WTC11 (cell line): ENCODE measurements around the gene SPIRE1. TPM values are rescaled to one million over a fixed set of nuclear protein-coding genes. Genes with fewer than 3 reads are reported as not detected.
A peak's percentile ranks its signal among the peaks of the same experiment; 100 is the strongest.

ENCODE experiments used
- ATAC-seq: fragments of 200-7000 bp; cut with Tn5 transposase; 2 replicates; pipeline ENCODE4 v1.10.0; 2021; ENCODE audit warnings: mild to moderate bottlenecking, moderate library complexity
- CTCF ChIA-PET: fragments of 300-600 bp; sonication (Branson Sonifier 250); formaldehyde crosslinking; loops from one replicate; lab custom pipeline; 2021; ENCODE audit warnings: antibody characterized with exemption; lab: Charles Lee
- POLR2A ChIA-PET: fragments of 350-600 bp; sonication (Branson Sonifier 250); formaldehyde crosslinking; loops from one replicate; lab custom pipeline; 2021; ENCODE audit warnings: antibody characterized with exemption; lab: Charles Lee
- DNase-seq: peaks from one replicate; pipeline ENCODE4 v3.0.0; 2021; ENCODE audit warnings: low spot score
- H3K27ac Mint-ChIP-seq: 2 replicates; pipeline ENCODE4 v1.8.0; 2021; ENCODE audit warnings: mixed read lengths
- H3K27me3 Mint-ChIP-seq: 2 replicates; pipeline ENCODE4 v1.8.0; 2021; ENCODE audit warnings: low read depth, mild to moderate bottlenecking, moderate library complexity, mixed read lengths
- H3K36me3 Mint-ChIP-seq: 2 replicates; pipeline ENCODE4 v1.8.0; 2021; ENCODE audit warnings: mixed read lengths
- H3K4me1 Mint-ChIP-seq: 2 replicates; pipeline ENCODE4 v1.8.0; 2022; ENCODE audit warnings: mixed read lengths
- H3K4me3 Mint-ChIP-seq: 2 replicates; pipeline ENCODE4 v1.8.0; 2021; ENCODE audit warnings: mild to moderate bottlenecking, moderate library complexity, mixed read lengths
- H3K9me3 Mint-ChIP-seq: 2 replicates; pipeline ENCODE4 v1.8.0; 2021; ENCODE audit warnings: mixed read lengths
- CBFB ChIP-seq: sonication (generic); formaldehyde crosslinking; IDR thresholded peaks from 2 replicates; pipeline ENCODE4 v1.8.1; 2022; ENCODE audit warnings: mild to moderate bottlenecking, low read depth, missing genetic modification reagents
- CREB1 ChIP-seq: sonication (generic); formaldehyde crosslinking; IDR thresholded peaks from 2 replicates; pipeline ENCODE4 v1.8.0; 2023; ENCODE audit warnings: mild to moderate bottlenecking, missing genetic modification reagents
- CREM ChIP-seq: sonication (generic); formaldehyde crosslinking; IDR thresholded peaks from 2 replicates; pipeline ENCODE4 v1.8.1; 2022; ENCODE audit warnings: mild to moderate bottlenecking, missing genetic modification reagents, moderate library complexity
- ELF4 ChIP-seq: sonication (generic); formaldehyde crosslinking; IDR thresholded peaks from 2 replicates; pipeline ENCODE4 v1.8.1; 2022; ENCODE audit warnings: low read depth, mild to moderate bottlenecking, moderate library complexity, missing genetic modification reagents
- EMX1 ChIP-seq: fragments of 250-450 bp; sonication (Bioruptor Pico); IDR thresholded peaks from 2 replicates; pipeline ENCODE4 v1.8.0; 2021; ENCODE audit warnings: mild to moderate bottlenecking
- ESRRA ChIP-seq: sonication (generic); formaldehyde crosslinking; IDR thresholded peaks from 2 replicates; pipeline ENCODE4 v1.8.1; 2022; ENCODE audit warnings: mild to moderate bottlenecking, missing genetic modification reagents, borderline replicate concordance
- JAZF1 ChIP-seq: fragments of 250-450 bp; sonication (Bioruptor Pico); IDR thresholded peaks from 2 replicates; pipeline ENCODE4 v1.9.0; 2021; ENCODE audit warnings: moderate library complexity, mild to moderate bottlenecking, inconsistent platforms
- NFYB ChIP-seq: sonication (generic); formaldehyde crosslinking; conservative IDR thresholded peaks from 2 replicates; pipeline ENCODE4 v1.8.0; 2022; ENCODE audit warnings: low read depth, missing genetic modification reagents
- NR1H2 ChIP-seq: sonication (generic); formaldehyde crosslinking; IDR thresholded peaks from 2 replicates; pipeline ENCODE4 v1.9.0; 2021; ENCODE audit warnings: mild to moderate bottlenecking, moderate library complexity, missing genetic modification reagents
- SMAD4 ChIP-seq: sonication (generic); formaldehyde crosslinking; IDR thresholded peaks from 2 replicates; pipeline ENCODE4 v1.8.0; 2022; ENCODE audit warnings: mild to moderate bottlenecking, missing genetic modification reagents
- SOX15 ChIP-seq: fragments of 250-450 bp; sonication (Bioruptor Pico); IDR thresholded peaks from 2 replicates; pipeline ENCODE4 v1.9.0; 2021; ENCODE audit warnings: mild to moderate bottlenecking
- TEAD4 ChIP-seq: sonication (generic); formaldehyde crosslinking; IDR thresholded peaks from 2 replicates; pipeline ENCODE4 v1.8.0; 2022; ENCODE audit warnings: mild to moderate bottlenecking, missing genetic modification reagents
- ZNF232 ChIP-seq: sonication (generic); formaldehyde crosslinking; IDR thresholded peaks from 2 replicates; pipeline ENCODE4 v1.8.0; 2022; ENCODE audit warnings: mild to moderate bottlenecking, missing genetic modification reagents
- ZNF317 ChIP-seq: sonication (generic); formaldehyde crosslinking; IDR thresholded peaks from 2 replicates; pipeline ENCODE4 v1.8.1; 2023; ENCODE audit warnings: low read depth, mild to moderate bottlenecking, moderate library complexity, missing genetic modification reagents, borderline replicate concordance
- ZNF671 ChIP-seq: fragments of 250-450 bp; sonication (Bioruptor Pico); IDR thresholded peaks from 2 replicates; pipeline ENCODE4 v1.8.0; 2021; ENCODE audit warnings: mild to moderate bottlenecking
- total RNA-seq: library from RNA; stranded (reverse); gene quantifications from 3 replicates; pipeline ENCODE4 v1.2.3, GENCODE V29; 2021
- TF ChIP-seq, protein P1 (sequence below): sonication (generic); formaldehyde crosslinking; IDR thresholded peaks from 2 replicates; pipeline ENCODE4 v1.8.0; 2023; ENCODE audit warnings: missing genetic modification reagents
- TF ChIP-seq, protein P2 (sequence below): sonication (generic); formaldehyde crosslinking; IDR thresholded peaks from 2 replicates; pipeline ENCODE4 v1.8.0; 2023; ENCODE audit warnings: mild to moderate bottlenecking, missing genetic modification reagents
- TF ChIP-seq, protein P3 (sequence below): sonication (generic); formaldehyde crosslinking; IDR thresholded peaks from 2 replicates; pipeline ENCODE4 v1.8.1; 2023; ENCODE audit warnings: mild to moderate bottlenecking, missing genetic modification reagents
- TF ChIP-seq, protein P4 (sequence below): fragments of 250-450 bp; sonication (Bioruptor Pico); IDR thresholded peaks from 2 replicates; pipeline ENCODE4 v1.9.0; 2021; ENCODE audit warnings: moderate library complexity, mild to moderate bottlenecking, inconsistent platforms, borderline replicate concordance
- TF ChIP-seq, protein P5 (sequence below): fragments of 250-450 bp; sonication (Bioruptor Pico); IDR thresholded peaks from 2 replicates; pipeline ENCODE4 v1.9.0; 2021; ENCODE audit warnings: mild to moderate bottlenecking
- TF ChIP-seq, protein P6 (sequence below): fragments of 250-450 bp; sonication (Bioruptor Pico); IDR thresholded peaks from 2 replicates; pipeline ENCODE4 v2.1.2; 2022; ENCODE audit warnings: mild to moderate bottlenecking, moderate library complexity
- TF ChIP-seq, protein P7 (sequence below): sonication (generic); formaldehyde crosslinking; IDR thresholded peaks from 2 replicates; pipeline ENCODE4 v1.8.1; 2022; ENCODE audit warnings: missing genetic modification reagents, borderline replicate concordance
- TF ChIP-seq, protein P8 (sequence below): sonication (generic); formaldehyde crosslinking; IDR thresholded peaks from 2 replicates; pipeline ENCODE4 v1.8.1; 2023; ENCODE audit warnings: mild to moderate bottlenecking, moderate library complexity, missing genetic modification reagents
- TF ChIP-seq, protein P9 (sequence below): sonication (generic); formaldehyde crosslinking; IDR thresholded peaks from 2 replicates; pipeline ENCODE4 v1.8.0; 2022; ENCODE audit warnings: mild to moderate bottlenecking, missing genetic modification reagents

Gene SPIRE1
- total RNA-seq, 1 experiment from 2014 or later, result 19.3 TPM

DNA sequence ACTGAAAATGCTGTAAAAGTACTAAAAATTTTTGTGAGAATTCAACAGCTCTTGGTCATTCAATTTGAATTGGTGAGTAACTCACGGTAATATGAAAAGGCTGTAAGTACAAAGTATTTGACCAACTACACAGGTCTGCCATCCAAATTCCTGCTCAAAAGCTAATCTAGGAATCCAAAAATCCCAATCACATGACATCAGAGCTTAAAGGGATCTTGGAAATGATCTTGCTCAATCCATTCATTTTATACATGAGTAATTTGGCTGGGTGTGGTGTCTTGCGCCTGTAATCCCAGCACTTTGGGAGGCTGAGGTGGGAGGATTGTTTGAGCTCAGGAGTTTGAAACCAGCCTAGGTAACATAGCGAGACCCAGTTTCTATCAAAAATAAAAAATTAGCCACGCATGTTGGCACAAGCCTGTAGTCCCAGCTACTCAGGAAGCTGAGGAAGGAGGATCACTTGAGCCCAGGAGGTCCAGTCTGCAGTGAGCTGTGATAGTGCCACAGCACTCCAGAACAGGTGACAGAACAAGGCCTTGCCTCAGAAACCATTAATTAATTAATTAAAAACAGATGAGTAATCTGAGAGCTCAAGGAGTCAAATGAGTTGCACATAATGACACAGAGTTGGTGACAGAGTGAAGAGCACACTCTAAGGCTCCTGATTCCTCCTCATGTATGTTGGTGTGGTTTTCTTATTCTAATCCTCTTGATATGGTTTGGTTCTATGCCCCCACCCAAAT is 19.8 kb downstream of the SPIRE1 start:
- TF ChIP-seq, protein P1, sequence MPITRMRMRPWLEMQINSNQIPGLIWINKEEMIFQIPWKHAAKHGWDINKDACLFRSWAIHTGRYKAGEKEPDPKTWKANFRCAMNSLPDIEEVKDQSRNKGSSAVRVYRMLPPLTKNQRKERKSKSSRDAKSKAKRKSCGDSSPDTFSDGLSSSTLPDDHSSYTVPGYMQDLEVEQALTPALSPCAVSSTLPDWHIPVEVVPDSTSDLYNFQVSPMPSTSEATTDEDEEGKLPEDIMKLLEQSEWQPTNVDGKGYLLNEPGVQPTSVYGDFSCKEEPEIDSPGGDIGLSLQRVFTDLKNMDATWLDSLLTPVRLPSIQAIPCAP (CRISPR knock-in tag), result no peak
- no peak for TF ChIP-seq SOX15
- TF ChIP-seq NFYB (CRISPR knock-in tag), result no peak
- no peak for TF ChIP-seq ESRRA
- TF ChIP-seq, protein P2, sequence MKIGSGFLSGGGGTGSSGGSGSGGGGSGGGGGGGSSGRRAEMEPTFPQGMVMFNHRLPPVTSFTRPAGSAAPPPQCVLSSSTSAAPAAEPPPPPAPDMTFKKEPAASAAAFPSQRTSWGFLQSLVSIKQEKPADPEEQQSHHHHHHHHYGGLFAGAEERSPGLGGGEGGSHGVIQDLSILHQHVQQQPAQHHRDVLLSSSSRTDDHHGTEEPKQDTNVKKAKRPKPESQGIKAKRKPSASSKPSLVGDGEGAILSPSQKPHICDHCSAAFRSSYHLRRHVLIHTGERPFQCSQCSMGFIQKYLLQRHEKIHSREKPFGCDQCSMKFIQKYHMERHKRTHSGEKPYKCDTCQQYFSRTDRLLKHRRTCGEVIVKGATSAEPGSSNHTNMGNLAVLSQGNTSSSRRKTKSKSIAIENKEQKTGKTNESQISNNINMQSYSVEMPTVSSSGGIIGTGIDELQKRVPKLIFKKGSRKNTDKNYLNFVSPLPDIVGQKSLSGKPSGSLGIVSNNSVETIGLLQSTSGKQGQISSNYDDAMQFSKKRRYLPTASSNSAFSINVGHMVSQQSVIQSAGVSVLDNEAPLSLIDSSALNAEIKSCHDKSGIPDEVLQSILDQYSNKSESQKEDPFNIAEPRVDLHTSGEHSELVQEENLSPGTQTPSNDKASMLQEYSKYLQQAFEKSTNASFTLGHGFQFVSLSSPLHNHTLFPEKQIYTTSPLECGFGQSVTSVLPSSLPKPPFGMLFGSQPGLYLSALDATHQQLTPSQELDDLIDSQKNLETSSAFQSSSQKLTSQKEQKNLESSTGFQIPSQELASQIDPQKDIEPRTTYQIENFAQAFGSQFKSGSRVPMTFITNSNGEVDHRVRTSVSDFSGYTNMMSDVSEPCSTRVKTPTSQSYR, result no peak
- TF ChIP-seq ZNF671 (CRISPR knock-in tag), result no peak
- no peak for TF ChIP-seq NR1H2 (CRISPR knock-in tag)
- TF ChIP-seq ZNF232 (CRISPR knock-in tag), result no peak
- TF ChIP-seq, protein P3, sequence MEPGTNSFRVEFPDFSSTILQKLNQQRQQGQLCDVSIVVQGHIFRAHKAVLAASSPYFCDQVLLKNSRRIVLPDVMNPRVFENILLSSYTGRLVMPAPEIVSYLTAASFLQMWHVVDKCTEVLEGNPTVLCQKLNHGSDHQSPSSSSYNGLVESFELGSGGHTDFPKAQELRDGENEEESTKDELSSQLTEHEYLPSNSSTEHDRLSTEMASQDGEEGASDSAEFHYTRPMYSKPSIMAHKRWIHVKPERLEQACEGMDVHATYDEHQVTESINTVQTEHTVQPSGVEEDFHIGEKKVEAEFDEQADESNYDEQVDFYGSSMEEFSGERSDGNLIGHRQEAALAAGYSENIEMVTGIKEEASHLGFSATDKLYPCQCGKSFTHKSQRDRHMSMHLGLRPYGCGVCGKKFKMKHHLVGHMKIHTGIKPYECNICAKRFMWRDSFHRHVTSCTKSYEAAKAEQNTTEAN (CRISPR knock-in tag), result no peak
- TF ChIP-seq ELF4 (CRISPR knock-in tag), result no peak
- ATAC-seq, result no peak
- H3K36me3 Mint-ChIP-seq, result no peaks in the 10 kb centered on the region
- no peak for DNase-seq
- CTCF ChIA-PET, result no interaction called here
- no peaks in the 10 kb centered on the region for H3K9me3 Mint-ChIP-seq
- H3K27me3 Mint-ChIP-seq, result no peaks in the 10 kb centered on the region
- H3K4me3 Mint-ChIP-seq, result no peak overlapping the region
- H3K27ac Mint-ChIP-seq, result peak overlapping the region; percentile 68; the same call in 1 of the 2 replicates
- H3K4me1 Mint-ChIP-seq, result peaks cover 15% of the 10 kb centered on the region
- POLR2A ChIA-PET, result no interaction called here

DNA sequence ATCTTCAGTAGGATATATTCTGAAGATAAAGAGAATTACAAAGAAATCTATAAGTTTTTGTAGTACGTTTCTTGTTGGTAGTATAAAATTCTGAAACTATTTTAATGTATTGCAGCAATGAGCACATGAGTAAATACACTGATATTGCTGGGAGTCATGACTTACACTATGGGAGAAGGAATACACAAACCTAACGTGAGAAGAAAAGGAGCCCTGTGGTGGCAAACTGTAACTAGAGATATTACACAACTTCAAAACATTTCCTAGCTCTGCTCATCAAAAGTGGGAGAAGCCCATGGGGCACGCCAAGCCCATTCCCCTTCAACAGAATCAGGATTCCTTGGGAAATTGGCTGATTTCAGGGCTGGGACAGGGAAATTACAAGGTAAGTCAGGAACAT is 20.5 kb downstream of the SPIRE1 start:
- Mint-ChIP-seq H3K27me3 (no peaks in the 10 kb centered on the region), H3K4me3 (no peak overlapping the region), H3K9me3 (no peaks in the 10 kb centered on the region), H3K36me3 (no peaks in the 10 kb centered on the region), H3K27ac (peak overlapping the region; percentile 83; the same call in 1 of the 2 replicates), H3K4me1 (peaks cover 15% of the 10 kb centered on the region)
- DNase-seq, result no peak
- ChIA-PET POLR2A (no interaction called here), CTCF (no interaction called here)
- no peak for TF ChIP-seq SMAD4 (CRISPR knock-in tag)
- no peak for TF ChIP-seq CBFB (CRISPR knock-in tag)
- TF ChIP-seq, protein P4, sequence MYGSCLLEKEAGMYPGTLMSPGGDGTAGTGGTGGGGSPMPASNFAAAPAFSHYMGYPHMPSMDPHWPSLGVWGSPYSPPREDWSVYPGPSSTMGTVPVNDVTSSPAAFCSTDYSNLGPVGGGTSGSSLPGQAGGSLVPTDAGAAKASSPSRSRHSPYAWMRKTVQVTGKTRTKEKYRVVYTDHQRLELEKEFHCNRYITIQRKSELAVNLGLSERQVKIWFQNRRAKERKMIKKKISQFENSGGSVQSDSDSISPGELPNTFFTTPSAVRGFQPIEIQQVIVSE (CRISPR knock-in tag), result no peak
- TF ChIP-seq, protein P5, sequence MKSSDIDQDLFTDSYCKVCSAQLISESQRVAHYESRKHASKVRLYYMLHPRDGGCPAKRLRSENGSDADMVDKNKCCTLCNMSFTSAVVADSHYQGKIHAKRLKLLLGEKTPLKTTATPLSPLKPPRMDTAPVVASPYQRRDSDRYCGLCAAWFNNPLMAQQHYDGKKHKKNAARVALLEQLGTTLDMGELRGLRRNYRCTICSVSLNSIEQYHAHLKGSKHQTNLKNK (CRISPR knock-in tag), result no peak
- no peak for TF ChIP-seq ZNF317 (CRISPR knock-in tag)
- no peak for TF ChIP-seq CREB1 (CRISPR knock-in tag)
- TF ChIP-seq CREM, result no peak
- TF ChIP-seq, protein P6, sequence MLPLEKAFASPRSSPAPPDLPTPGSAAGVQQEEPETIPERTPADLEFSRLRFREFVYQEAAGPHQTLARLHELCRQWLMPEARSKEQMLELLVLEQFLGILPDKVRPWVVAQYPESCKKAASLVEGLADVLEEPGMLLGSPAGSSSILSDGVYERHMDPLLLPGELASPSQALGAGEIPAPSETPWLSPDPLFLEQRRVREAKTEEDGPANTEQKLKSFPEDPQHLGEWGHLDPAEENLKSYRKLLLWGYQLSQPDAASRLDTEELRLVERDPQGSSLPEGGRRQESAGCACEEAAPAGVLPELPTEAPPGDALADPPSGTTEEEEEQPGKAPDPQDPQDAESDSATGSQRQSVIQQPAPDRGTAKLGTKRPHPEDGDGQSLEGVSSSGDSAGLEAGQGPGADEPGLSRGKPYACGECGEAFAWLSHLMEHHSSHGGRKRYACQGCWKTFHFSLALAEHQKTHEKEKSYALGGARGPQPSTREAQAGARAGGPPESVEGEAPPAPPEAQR (CRISPR knock-in tag), result no peak
- TF ChIP-seq, protein P7, sequence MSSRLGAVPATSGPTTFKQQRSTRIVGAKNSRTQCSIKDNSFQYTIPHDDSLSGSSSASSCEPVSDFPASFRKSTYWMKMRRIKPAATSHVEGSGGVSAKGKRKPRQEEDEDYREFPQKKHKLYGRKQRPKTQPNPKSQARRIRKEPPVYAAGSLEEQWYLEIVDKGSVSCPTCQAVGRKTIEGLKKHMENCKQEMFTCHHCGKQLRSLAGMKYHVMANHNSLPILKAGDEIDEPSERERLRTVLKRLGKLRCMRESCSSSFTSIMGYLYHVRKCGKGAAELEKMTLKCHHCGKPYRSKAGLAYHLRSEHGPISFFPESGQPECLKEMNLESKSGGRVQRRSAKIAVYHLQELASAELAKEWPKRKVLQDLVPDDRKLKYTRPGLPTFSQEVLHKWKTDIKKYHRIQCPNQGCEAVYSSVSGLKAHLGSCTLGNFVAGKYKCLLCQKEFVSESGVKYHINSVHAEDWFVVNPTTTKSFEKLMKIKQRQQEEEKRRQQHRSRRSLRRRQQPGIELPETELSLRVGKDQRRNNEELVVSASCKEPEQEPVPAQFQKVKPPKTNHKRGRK (CRISPR knock-in tag), result no peak
- TF ChIP-seq, protein P8, sequence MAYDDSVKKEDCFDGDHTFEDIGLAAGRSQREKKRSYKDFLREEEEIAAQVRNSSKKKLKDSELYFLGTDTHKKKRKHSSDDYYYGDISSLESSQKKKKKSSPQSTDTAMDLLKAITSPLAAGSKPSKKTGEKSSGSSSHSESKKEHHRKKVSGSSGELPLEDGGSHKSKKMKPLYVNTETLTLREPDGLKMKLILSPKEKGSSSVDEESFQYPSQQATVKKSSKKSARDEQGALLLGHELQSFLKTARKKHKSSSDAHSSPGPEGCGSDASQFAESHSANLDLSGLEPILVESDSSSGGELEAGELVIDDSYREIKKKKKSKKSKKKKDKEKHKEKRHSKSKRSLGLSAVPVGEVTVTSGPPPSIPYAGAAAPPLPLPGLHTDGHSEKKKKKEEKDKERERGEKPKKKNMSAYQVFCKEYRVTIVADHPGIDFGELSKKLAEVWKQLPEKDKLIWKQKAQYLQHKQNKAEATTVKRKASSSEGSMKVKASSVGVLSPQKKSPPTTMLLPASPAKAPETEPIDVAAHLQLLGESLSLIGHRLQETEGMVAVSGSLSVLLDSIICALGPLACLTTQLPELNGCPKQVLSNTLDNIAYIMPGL (CRISPR knock-in tag), result no peak
- TF ChIP-seq EMX1 (CRISPR knock-in tag), result no peak
- no peak for TF ChIP-seq TEAD4 (CRISPR knock-in tag)
- TF ChIP-seq JAZF1, result no peak
- TF ChIP-seq, protein P9, sequence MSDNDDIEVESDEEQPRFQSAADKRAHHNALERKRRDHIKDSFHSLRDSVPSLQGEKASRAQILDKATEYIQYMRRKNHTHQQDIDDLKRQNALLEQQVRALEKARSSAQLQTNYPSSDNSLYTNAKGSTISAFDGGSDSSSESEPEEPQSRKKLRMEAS (CRISPR knock-in tag), result no peak
- ATAC-seq, result no peak
